Osteoblast (primary cell): Measurements from ENCODE around the gene CD46. TPM values are rescaled to one million over a fixed set of nuclear protein-coding genes. Genes with fewer than 3 reads are reported as not detected.
A peak's percentile ranks its signal among the peaks of the same experiment; 100 is the strongest.

Source experiments
- DNase-seq: peaks from one replicate; pipeline ENCODE4 v3.0.0; 2011; ENCODE audit warnings: low spot score, mixed read lengths; ENCODE audit not compliant: insufficient read length; ENCODE audit errors: missing footprints
- H2AFZ ChIP-seq: 2 replicates; pipeline ENCODE4 v1.6.0; 2011; ENCODE audit warnings: mild to moderate bottlenecking, low read length
- H3K27ac ChIP-seq: 2 replicates; pipeline ENCODE4 v1.5.1; 2011; ENCODE audit warnings: mild to moderate bottlenecking, low read depth, low read length, moderate library complexity
- H3K27me3 ChIP-seq: 2 replicates; pipeline ENCODE4 v1.6.0; 2012; ENCODE audit warnings: mild to moderate bottlenecking, control low read depth, inconsistent platforms, low read length, moderate library complexity; ENCODE audit not compliant: insufficient read depth
- H3K36me3 ChIP-seq: 2 replicates; pipeline ENCODE4 v1.5.1; 2011; ENCODE audit warnings: mild to moderate bottlenecking, low read length, control low read depth, moderate library complexity; ENCODE audit not compliant: insufficient read depth
- H3K4me1 ChIP-seq: 2 replicates; pipeline ENCODE4 v1.5.1; 2011; ENCODE audit warnings: mild to moderate bottlenecking, low read length, control low read depth, moderate library complexity; ENCODE audit not compliant: insufficient read depth
- H3K4me2 ChIP-seq: 2 replicates; pipeline ENCODE4 v1.6.0; 2011; ENCODE audit warnings: mild to moderate bottlenecking, low read length; ENCODE audit not compliant: insufficient read depth
- H3K4me3 ChIP-seq: fragments of 200-600 bp; sonication (generic); 3 replicates; pipeline ENCODE4 v1.5.1; 2012; ENCODE audit warnings: mild to moderate bottlenecking, low read length, inconsistent platforms; ENCODE audit not compliant: insufficient read depth
- H3K79me2 ChIP-seq: 2 replicates; pipeline ENCODE4 v1.6.0; 2012; ENCODE audit warnings: mild to moderate bottlenecking, low read length, control low read depth, inconsistent platforms; ENCODE audit not compliant: insufficient read depth
- H3K9me3 ChIP-seq: 2 replicates; pipeline ENCODE4 v1.5.1; 2011; ENCODE audit warnings: low read depth, low read length, control low read depth
- H4K20me1 ChIP-seq: 2 replicates; pipeline ENCODE4 v1.6.0; 2012; ENCODE audit warnings: mild to moderate bottlenecking, low read length, control low read depth; ENCODE audit not compliant: insufficient read depth
- CTCF ChIP-seq: IDR thresholded peaks from 2 replicates; pipeline ENCODE4 v1.5.1; 2011; ENCODE audit warnings: mild to moderate bottlenecking, low read depth, low read length, moderate library complexity; ENCODE audit errors: extremely low read depth
- total RNA-seq: library from RNA; depleted of rRNA; stranded (reverse); fragments of >200 nt; gene quantifications from 2 replicates; pipeline ENCODE4 v1.2.3, GENCODE V29; 2012

Gene CD46
- total RNA-seq, 1 donor = 92.6 TPM

DNA sequence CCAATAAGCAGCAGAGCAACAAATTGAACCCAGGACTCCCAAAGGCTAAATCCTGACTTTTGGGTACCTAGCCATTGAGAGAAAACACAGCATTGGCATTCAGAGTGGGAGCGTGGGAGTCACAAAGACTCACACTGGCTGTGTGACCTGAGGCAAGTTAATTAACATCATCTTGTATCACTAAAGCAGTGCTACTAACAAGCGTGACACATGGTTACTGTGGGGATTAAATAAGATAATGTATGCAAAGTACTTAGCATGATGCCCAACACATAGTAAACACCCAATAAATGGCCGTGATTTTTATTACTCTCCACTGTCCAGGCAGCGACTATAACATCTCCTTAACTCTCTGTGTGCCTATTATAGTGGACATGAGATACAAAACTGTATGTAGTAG is 85.8 kb downstream of the CD46 start:
- Histone ChIP-seq H3K4me2 (no peak overlapping the region), H3K4me1 (no peaks in the 10 kb centered on the region), H2AFZ (peak overlapping the region; percentile 66), H3K79me2 (peaks cover 67% of the 10 kb centered on the region), H3K27me3 (no peaks in the 10 kb centered on the region), H3K27ac (no peak overlapping the region), H3K36me3 (peaks cover 3% of the 10 kb centered on the region), H3K9me3 (no peaks in the 10 kb centered on the region), H3K4me3 (no peak overlapping the region), H4K20me1 (peaks cover 3% of the 10 kb centered on the region)
- no peak for TF ChIP-seq CTCF
- DNase-seq = no peak

DNA sequence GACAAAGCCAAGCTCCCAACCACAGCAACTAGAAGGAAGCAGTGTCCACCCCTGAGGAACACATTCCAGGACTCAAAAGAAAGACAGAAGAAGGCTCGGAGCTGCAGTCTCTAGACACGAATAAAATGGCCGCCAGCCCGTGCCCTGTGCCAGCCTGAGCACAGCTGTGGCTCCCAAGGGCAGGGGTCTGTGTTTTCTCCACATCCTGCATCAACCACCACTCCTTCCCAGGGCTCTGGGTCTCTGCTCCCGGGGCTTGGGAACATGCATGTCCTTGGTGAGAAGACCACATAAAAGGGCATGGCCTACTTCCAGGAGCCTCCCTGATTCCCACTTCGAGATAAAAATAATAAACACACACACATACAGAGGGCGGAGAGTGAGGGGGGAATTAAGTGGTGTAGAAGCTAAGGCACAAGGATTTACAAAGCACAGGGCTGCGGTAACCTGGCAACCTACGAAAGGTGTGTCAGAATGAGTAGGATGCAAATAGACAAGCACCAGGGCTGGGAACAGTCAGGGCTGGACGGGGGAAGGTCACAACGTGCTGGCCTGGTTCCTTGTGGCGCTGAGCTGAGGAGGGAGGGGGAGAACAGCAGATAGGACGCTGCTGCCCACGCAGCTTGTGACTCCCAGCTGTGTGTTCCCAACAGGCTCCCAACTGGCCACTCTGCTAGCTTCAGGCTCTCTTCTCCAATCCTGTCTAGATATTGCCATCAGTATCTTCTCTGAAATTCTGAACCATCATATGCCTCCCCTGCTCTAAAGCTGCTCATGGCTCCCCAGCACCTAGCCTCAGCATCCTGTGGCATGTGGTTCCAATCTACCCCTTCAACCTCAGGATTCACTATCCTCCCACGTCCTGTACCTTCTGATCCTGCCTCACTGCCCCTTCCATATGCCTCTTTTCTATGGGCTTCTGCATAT is 86.6 kb downstream of the CD46 start:
- no peak for TF ChIP-seq CTCF
- Histone ChIP-seq H3K9me3 (no peaks in the 10 kb centered on the region), H3K79me2 (peaks cover 72% of the 10 kb centered on the region), H3K27me3 (no peaks in the 10 kb centered on the region), H3K4me1 (no peaks in the 10 kb centered on the region), H4K20me1 (peaks cover 3% of the 10 kb centered on the region), H2AFZ (peak overlapping the region; percentile 66), H3K36me3 (peaks cover 3% of the 10 kb centered on the region), H3K4me2 (no peak overlapping the region), H3K27ac (no peak overlapping the region), H3K4me3 (no peak overlapping the region)
- DNase-seq = no peak

GRCh38 chr1:207839083-207839413 is 87.2 kb downstream of the CD46 start:
- Histone ChIP-seq H4K20me1 (peaks cover 7% of the 10 kb centered on the region), H3K4me1 (no peaks in the 10 kb centered on the region), H3K27me3 (no peaks in the 10 kb centered on the region), H3K79me2 (peaks cover 75% of the 10 kb centered on the region), H3K36me3 (peaks cover 3% of the 10 kb centered on the region), H3K9me3 (no peaks in the 10 kb centered on the region), H3K4me3 (no peak overlapping the region), H2AFZ (no peak overlapping the region), H3K27ac (no peak overlapping the region), H3K4me2 (no peak overlapping the region)
- DNase-seq = no peak
- no peak for TF ChIP-seq CTCF

DNA sequence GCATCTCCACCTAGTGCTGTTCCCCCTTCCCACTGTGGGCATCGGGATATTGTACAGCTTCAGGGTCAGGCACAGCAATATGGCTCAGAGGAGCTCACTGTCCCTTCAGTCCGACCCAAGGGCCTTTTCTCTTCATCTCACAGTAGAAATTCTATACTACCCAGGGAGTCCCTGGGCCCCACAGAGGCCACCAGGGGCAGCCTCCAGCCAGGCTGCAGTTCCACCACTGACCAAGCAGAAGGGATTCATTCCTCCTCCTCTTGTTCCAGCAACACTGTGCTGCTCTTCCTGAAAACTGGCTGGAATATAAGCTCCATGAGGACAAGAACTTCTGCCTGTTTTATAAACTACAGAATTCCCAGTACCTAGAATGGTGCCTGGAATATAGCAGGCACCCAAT is 88.5 kb downstream of the CD46 start:
- Histone ChIP-seq H2AFZ (no peak overlapping the region), H3K27ac (no peak overlapping the region), H3K9me3 (no peaks in the 10 kb centered on the region), H4K20me1 (peaks cover 7% of the 10 kb centered on the region), H3K4me3 (no peak overlapping the region), H3K4me1 (no peaks in the 10 kb centered on the region), H3K36me3 (peaks cover 3% of the 10 kb centered on the region), H3K4me2 (no peak overlapping the region), H3K79me2 (peaks cover 76% of the 10 kb centered on the region), H3K27me3 (no peaks in the 10 kb centered on the region)
- TF ChIP-seq CTCF = peak; percentile 17
- DNase-seq = no peak
